Epithelial cell of alveolus of lung (primary cell): Measurements from ENCODE around the gene YBX1. TPM values are rescaled to one million over a fixed set of nuclear protein-coding genes. Genes with fewer than 3 reads are reported as not detected.

Experiments used
- total RNA-seq: library from RNA; depleted of rRNA; stranded (reverse); fragments of >200 nt; gene quantifications from 2 replicates; pipeline ENCODE4 v1.2.1, GENCODE V29; 2015

YBX1 gene
- total RNA-seq = 388 and 812 TPM in 2 replicates

GRCh38 chr1:42681741-42682483 is at the start of gene YBX1:
YBX1 (plus strand) TSS chr1:42682418; CDS start chr1:42682566, 148 bp downstream.

DNA sequence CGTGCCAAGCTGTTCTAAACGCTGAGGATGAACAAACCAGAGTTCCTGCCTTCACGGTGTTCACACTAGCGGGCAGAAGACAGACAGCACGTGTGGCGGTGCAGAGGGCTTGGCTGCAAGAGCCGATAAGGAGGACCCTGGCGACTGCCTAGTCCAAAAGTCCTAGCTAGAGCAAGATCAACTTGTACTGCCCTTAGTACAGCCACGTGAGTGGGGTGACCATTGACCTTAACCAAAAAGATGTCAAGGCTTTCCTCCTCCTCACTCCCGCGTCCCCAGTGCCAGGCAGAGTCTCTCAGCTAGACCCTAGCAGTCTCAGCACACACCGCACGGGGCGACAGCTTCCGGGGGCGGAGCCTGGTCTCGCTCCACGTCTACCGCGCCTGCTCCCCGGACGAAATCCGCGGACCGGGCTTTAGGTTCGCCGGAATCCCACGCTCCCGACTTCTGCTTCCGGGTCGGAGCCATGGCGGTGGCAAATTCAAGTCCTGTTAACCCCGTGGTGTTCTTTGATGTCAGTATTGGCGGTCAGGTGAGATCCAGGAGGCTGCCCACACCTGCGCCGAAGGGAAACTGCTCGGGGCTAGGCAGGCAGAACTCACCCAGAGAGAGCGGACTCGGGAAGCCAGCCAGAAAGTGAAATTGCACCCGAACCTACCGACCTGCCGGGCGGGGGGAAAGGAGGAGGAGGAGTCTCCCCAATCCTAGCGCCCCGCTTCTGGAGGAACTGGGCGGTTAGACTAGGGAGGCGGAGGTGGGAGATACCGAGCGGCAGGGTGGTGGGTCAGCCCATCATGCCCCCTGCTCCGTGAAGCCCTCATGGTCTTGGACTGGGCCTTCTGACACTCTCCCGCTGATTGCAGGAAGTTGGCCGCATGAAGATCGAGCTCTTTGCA is 24.0 kb upstream of the YBX1 start, which contains the start of gene PPIH:
Gene PPIH (plus strand): TSS at position 443 of the 896 bp plus-strand sequence. CDS start 24 bp downstream, at position 467.

DNA sequence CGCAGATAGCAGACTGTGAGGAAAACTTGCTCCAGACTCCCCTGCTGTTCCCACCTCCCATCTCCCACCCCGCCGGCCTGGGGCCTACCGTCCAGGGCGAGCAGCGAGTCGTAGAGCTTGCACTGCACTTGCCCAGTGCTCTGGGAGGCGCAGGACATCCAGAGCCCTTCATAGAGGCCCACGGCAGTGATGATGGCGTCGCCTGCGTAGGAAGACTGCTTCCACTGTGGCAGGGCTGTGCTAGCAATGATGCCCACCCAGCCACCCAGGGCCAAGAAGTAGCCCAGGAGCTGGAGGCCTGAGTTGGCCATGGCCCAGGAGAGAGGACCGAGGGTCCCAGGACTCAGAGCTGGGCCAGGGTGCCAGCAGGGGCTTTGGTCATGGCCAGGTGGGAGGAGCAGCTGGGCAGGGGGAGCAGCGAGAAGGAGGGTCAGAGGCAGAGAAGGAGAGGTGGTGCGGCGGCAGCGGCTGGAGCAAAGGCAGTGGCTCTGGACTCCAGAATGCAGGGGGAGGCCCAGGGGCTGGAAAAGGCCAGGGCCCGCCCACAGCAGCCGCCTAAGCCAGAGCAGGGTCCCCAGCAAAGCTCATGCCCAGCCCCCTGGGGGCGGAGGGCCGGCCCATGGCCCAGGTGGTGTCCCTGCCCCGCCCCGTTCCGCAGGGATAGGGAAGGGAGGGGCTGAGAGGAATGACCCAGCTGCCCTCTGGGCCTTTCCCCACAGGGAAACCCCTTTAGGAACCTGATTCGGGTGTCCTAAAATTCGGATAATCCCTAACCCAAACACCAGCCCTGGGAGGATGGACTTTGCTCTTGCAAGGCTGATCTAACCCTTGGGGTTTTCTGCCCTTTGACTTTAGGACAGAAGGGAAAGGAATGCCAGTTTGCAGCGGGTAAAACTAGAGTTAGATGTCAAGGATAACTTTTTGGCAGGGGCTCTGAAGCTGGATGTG is 57.8 kb downstream of the YBX1 start, which contains the start of gene CLDN19:
Gene CLDN19 (minus strand): TSS at position 484 of the 948 bp plus-strand sequence. CDS start 173 bp downstream, at position 311.

Other genes with a start within 250 kb of the YBX1 start
- gene ZMYND12, start 226.4 kb upstream of the YBX1 start, total RNA-seq = 0.26 and 0.96 TPM in 2 replicates
- 45.9 and 66.8 TPM in 2 replicates for gene PPCS, start 225.9 kb upstream of the YBX1 start, total RNA-seq
- gene CCDC30, start 219.1 kb upstream of the YBX1 start, total RNA-seq = 0.13 and 0.96 TPM in 2 replicates
- gene PPIH, start 24.0 kb upstream of the YBX1 start, total RNA-seq = 38.1 and 51.3 TPM in 2 replicates
- 1.6 TPM in 1 of 2 replicates, not detected in the other for gene CLDN19, start 57.8 kb downstream of the YBX1 start, total RNA-seq
- gene P3H1, start 84.6 kb downstream of the YBX1 start, total RNA-seq = 182 and 193 TPM in 2 replicates
- 1.7 and 2.5 TPM in 2 replicates for gene C1orf50, start 84.8 kb downstream of the YBX1 start, total RNA-seq
- 0.32 TPM in 1 of 2 replicates, not detected in the other for gene TMEM269, start 102.6 kb downstream of the YBX1 start, total RNA-seq
- gene ERMAP, start 134.7 kb downstream of the YBX1 start, total RNA-seq = 8.7 and 11.7 TPM in 2 replicates
- gene SVBP, start 135.0 kb downstream of the YBX1 start, total RNA-seq = 19.5 and 23.7 TPM in 2 replicates
- 6.5 and 8.7 TPM in 2 replicates for gene ZNF691, start 164.2 kb downstream of the YBX1 start, total RNA-seq